GM19455 (cell line): Measurements from ENCODE around the gene MAB21L3.
"Not testable (repeated sequence)": the region's sequence is repeated elsewhere in the genome, so short reads cannot be mapped to it uniquely, and the experiment has no call there.

Source experiments
- ATAC-seq: cut with Tn5 transposase; IDR thresholded peaks from one replicate; pipeline ENCODE4 v1.9.1; 2021; ENCODE audit not compliant: unreplicated experiment

MAB21L3 gene

DNA sequence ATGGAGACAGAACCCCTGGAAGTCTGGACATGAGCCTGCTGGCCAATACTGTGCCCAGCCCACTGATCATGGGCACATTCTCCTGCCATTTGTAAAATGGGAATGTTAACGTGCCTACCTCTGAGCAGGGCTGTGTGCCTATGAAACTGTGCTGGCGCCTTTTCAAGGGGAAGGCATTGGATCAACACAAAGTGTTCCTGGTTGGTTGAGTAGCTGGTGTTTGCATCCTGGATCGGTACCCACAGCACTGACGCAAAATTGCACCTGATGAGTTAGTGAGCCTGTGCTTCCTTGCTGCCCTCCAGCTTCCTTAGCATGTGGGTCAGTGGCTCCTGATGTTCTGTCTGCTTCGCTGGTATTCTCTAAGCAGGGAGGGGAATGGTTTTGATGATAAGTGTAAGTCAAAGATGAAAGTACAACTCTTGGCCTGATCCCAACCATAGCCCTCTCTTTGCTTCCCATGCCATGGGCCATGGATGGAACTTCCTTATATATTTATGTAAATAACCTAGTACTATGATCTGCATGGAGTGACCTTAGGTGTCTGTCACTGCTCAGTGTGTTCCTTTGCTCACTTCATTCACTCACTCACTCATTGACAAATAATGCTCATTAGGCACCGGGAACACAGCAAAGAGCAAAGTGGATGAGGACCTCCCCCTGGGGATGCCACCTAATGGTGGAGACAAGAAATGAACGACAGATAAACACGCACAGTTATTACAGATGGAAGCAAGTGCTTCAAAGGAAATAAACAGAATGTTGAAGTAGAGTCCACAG lies 22.7 kb downstream of the MAB21L3 start:
- ATAC-seq = no peak

DNA sequence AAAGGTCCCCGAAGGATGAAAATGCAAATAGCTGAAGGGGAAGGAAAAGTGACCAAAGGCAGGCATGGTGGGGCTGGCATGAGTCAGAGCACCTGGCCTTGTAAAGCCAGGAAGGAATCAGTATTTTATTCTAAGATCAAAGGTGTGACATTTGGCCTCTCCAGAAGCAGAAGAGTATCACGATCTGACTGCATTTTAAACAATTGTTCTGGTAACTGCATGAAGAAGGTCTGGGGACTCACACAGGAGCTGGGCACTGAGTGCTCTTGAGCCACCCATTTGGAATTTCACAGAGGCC lies 23.2 kb downstream of the MAB21L3 start:
- no peak for ATAC-seq

DNA sequence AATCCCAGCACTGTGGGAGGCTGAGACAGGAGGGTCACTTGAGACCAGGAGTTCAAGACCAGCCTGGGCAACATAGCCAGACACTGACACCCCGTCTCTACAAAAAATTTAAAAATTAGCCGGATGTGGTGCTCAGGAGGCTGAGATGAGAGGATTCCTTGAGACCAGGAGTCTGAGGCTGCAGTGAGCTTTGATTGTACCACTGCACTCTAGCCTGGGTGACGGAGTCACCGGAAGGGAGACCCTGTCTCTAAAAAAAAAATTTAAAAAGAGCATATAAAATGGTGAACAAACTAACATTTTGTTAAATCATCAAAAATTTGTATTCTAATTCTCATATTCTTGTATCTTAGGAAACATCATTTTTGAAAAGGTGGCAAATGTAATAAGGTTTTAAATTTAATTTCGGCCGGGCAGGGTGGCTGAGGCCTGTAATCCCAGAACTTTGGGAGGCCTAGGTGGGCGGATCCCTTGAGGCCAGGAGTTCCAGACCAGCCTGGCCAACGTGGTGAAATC lies 27.1 kb downstream of the MAB21L3 start:
- ATAC-seq = no peak

- ATAC-seq = no peak
Measured at GRCh38 chr1:116139592-116140134, 28.5 kb downstream of the MAB21L3 start.

DNA sequence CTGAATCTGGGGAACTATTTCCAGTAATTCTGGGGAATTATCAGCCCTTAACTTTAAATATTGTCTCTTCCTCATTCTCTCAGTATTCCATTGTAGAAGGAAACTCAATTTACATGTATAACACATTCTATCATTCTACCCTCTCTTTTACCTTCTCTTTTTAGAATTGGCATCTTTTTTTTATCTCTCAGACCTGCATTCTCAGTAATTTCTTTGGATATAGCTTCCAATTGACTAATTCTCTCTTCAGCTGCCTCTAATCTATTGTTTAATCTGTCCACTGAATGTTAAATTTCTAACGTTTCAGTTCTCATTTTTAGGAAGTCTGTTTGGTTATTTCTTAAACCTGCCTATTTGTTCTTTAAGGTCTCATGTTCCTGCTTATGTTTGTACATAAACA lies 33.0 kb downstream of the MAB21L3 start:
- ATAC-seq = no peak

GRCh38 chr1:116146447-116147113 lies 35.4 kb downstream of the MAB21L3 start:
- not testable (repeated sequence) for ATAC-seq

GRCh38 chr1:116147114-116147510 lies 35.9 kb downstream of the MAB21L3 start:
- ATAC-seq = no peak

DNA sequence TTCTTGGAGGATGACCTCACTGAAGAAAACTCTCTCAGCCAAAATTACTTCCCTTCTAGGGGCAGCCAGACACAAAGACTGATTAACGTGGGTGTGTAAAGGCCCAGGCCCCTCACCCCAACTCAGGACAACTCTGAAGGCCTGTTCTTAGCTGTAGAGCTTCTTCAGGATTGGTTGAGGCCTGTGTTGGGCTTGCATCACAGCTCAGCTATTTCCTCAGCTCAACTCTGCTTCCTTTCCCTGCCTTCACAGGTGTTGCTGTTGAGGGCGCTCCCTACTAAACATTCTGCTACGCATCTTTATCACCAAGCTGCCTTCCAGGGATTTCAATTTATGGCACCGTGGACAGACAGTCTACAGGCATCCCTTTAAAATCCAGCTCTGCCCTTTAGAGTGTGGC lies 36.8 kb downstream of the MAB21L3 start:
- ATAC-seq = no peak

- no peak for ATAC-seq
Measured at GRCh38 chr1:116148967-116149366, 37.8 kb downstream of the MAB21L3 start.

DNA sequence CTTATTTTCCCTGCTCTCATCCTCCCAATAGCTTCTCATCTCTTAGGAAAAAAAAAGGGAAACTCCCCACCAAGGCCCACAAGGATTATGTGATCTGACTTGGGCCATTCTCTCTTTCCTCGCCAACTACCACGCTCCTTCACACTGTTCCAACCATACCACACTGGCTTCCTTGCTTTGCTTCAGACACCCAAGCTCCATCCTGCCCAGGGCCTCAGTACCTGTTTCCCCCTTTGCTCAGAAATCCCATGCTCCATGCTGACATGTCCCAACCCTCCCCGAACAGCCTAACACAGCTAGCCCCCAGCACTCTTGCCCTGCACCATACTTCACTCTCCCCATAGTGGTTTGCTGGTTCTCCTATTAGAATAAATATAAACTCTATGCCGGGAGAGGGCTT lies 39.2 kb downstream of the MAB21L3 start:
- no peak for ATAC-seq

DNA sequence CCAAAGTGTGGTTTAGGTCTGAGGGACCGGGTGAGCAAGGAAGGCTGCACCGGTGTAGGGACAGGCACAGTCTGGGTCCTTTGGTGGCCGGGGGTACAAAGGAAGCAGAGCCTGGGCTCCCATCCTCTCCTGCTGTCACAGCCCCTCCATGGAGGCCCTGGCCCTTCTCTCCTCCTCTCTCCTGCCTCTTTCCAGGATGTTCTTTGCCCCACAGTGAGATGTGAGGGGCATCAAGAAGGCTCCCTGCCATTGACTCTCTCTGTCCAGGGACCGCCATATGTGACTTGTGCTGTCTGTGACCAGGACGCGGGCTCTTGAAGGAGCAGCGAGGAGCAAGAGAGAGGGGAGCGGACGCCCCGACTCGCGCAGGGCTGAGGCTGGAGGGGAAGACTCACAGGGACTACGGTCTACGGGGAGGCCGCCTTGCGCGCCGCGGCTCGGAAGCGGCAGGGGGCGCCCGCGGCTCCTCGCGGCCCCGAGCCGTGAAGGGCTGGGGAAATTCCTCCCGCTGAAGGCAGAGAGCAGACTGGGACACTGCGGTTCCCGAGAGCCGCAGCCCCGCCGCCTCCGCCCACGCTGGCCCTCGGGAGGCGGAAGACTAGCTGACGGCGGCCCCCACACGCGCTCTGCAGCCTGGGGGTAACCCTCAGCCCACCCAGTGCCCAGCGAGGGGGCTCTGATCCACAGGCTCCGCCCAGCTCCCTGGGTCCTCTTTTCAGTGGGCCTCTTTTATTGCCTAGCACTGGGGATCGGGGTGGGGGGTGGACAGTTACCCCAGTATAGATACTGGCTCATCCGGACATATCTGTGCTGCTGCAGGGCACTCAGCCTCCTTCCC lies 40.8 kb downstream of the MAB21L3 start:
- ATAC-seq = peak; percentile 90

DNA sequence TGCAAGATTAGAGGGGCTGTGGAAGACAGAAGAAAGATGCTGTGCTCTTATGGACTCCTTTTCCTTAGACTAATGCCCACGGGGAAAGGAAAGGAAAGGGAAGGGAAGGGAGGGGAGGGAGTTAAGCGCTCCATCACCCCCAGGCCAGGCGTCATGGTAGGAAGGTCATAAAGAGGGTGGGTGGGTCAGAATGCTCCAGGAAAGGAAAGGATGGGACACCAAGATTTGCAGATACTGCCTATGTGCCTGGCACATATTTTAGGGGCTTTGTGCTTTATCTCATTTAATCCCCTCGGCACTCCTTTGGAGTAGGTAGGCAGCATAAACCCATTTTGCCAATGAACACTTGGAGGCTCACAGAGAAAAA lies 41.4 kb downstream of the MAB21L3 start:
- no peak for ATAC-seq

DNA sequence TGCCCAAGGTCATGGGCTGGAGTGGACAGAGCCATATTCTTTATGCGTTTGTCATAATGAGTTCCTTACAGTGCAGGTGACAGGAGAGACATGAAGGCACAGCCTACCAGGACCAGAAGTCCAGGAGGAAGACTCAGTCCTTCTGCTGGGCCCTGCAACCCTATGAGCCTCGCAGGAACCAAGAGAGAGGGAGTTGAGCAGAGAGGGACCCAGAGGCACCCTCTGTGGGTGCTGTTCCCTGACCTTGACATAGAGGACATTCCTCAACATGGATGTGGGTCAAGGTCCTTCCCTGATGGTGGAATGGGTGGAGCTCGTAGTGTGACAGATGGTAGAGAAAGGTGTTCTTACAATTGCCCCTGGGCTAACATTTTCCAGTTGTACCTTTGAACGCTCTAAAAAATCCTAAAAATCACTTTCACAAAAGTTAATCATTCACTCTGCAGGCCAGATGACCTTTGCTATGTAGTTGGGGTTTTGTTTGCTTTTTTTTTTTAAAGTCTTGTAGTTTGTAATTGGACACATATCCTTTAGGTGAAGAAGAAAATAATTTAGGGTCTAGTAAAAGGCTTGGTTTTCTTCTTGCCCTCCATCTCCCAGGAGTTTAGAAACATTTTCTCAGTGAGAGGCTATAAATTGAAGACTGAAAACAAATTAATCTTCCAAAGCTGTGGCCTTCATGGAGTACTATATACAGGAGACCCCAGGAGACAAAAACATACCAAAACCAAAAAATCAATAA lies 41.9 kb downstream of the MAB21L3 start:
- ATAC-seq = no peak

GRCh38 chr1:116153692-116154031 lies 42.5 kb downstream of the MAB21L3 start:
- no peak for ATAC-seq

DNA sequence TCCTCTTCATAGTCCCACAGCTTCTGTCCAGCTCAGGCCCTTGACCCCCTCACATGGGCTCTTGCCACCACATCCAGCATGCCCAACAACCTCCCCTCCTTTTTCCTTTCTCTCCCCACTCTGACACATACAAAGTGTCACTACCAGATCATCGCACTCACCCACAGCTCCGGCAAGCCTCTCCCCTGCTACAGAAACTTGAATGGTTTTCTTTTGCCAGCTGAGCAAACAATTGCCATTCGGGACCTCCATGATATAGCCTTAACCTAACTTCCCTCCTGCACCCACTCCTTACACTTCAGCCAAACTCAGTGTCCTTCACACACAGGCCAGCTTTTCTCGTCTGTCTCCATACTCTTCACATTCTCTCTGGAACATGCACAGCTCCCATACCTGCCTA lies 43.3 kb downstream of the MAB21L3 start:
- ATAC-seq = no peak

GRCh38 chr1:116157096-116157495 lies 45.9 kb downstream of the MAB21L3 start:
- no peak for ATAC-seq

- ATAC-seq = no peak
Measured at GRCh38 chr1:116159177-116159576, 48.0 kb downstream of the MAB21L3 start.

DNA sequence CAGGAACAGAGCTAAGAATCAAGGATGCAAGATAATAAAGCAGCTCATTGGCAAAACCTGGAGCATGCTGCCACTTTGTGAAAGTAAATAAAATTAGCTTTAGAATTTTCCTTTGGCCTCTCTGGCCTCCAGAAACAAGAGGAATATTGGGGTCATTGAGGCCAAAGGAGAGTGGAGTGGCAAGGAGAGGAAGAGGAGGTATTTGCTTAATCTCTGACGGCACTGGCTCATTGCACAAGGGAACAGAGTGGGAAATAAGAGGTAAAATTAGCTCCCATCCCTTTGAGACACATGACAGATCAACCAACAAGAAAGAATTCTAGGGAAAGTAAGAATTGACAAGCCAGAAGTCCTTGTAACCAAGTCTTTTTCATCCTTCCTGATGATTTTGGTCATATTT lies 48.4 kb downstream of the MAB21L3 start:
- no peak for ATAC-seq

- no peak for ATAC-seq
Measured at GRCh38 chr1:116161390-116161789, 50.2 kb downstream of the MAB21L3 start.

- no peak for ATAC-seq
Measured at GRCh38 chr1:116161877-116162390, 50.7 kb downstream of the MAB21L3 start.

- no peak for ATAC-seq
Measured at GRCh38 chr1:116163533-116163932, 52.3 kb downstream of the MAB21L3 start.
